Measurements from ENCODE around the gene MARK1. TPM values are rescaled to one million over a fixed set of nuclear protein-coding genes. Genes with fewer than 3 reads are reported as not detected.
A peak's percentile ranks its signal among the peaks of the same experiment; 100 is the strongest.

The MARK1 gene
- polyA plus RNA-seq, 3 donors = not detected

DNA sequence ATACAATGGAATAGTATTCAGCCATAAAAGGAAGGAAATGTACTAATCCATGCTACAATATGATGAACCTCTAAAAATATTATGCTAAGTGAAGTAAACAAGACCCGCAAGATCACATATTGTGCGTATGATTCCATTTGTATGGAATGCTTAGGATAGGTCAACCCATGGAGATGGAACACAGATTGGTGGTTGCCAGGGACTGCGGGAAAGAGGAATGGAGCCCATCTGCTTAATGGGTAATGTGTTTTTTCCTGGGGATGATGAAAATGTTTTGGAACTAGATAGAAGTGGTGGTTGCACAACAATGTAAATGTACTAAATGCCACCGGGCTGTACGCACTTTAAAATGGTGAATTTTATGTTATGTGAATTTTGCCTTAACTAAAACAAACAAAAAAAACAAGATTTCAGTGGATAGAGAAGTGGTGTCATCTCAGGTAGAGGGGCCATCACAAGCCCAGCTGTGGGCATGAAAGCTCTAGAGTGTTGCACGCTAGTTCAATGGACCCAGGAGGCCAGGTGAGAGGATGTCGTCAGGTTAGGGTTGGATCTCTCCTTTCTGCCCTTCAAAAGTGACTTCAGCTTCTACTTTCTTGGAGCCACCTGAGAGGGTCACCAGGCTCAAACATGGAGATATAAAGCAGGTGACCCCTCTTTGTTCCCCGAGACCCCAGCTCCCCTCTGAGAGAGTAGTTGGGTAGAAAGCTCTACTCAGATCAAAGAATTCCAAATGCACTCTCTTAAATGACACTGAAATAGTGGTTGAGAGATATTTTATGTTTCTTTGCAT is 164.7 kb downstream of the MARK1 start:
- H3K4me1 ChIP-seq (ENCODE audit: control insufficient read depth in 1 of 2, insufficient read depth in 2 of 2, low read length in 2 of 2) = peaks cover 12 to 19% of the 10 kb centered on the region in 2 donors
- H3K79me2 ChIP-seq (ENCODE audit: insufficient read depth, low read length) = no peaks in the 10 kb centered on the region
- H3K4me2 ChIP-seq (replicated peaks; ENCODE audit: extremely low read depth, low read length, poor library complexity, severe bottlenecking) = no peak overlapping the region
- no peak overlapping the region for H3K9ac ChIP-seq (ENCODE audit: insufficient read depth, low read length, poor library complexity, severe bottlenecking)
- Mint-ChIP-seq H3K4me3 (peak overlapping the region in 1 of 2 donors; percentile 14), H3K36me3 (peaks cover 0 to 5% of the 10 kb centered on the region in 2 donors), H3K4me1 (peaks cover 16% of the 10 kb centered on the region), H3K27me3 (ENCODE audit: low read depth in 3 of 3) (peaks cover 17 to 35% (median 24%) of the 10 kb centered on the region in 3 donors), H3K9me3 (peaks cover 0 to 6% (median 3%) of the 10 kb centered on the region in 7 donors), H3K27ac (no peak overlapping the region)
- no peak overlapping the region for H2AFZ ChIP-seq (ENCODE audit: insufficient read depth, low read depth, low read length, poor library complexity, severe bottlenecking)
- H3K4me3 ChIP-seq (replicated peaks in 1 of 3; ENCODE audit: low read depth in 2 of 3, low read length in 3 of 3) = no peak overlapping the region
- H3K9me3 ChIP-seq (replicated peaks in 1 of 2; ENCODE audit: control insufficient read depth in 1 of 2, insufficient read depth in 1 of 2, low read length in 2 of 2) = no peaks in the 10 kb centered on the region
- intact Hi-C loops (cut with micrococcal nuclease) = loop anchor here (5.0 kb wide), 2 partner anchors 40 to 85 kb away; no protein-coding TSS in a partner anchor
- DNase-seq = no peak
- H4K20me1 ChIP-seq (ENCODE audit: insufficient read depth, low read length) = no peaks in the 10 kb centered on the region
- WGBS (ENCODE audit: insufficient coverage) = 89% methylated on average over 4 of the region's 8 CpGs
- no peak overlapping the region for H3K27ac ChIP-seq (ENCODE audit: low read depth in 1 of 2, low read length in 2 of 2)
- TF ChIP-seq, protein P1, sequence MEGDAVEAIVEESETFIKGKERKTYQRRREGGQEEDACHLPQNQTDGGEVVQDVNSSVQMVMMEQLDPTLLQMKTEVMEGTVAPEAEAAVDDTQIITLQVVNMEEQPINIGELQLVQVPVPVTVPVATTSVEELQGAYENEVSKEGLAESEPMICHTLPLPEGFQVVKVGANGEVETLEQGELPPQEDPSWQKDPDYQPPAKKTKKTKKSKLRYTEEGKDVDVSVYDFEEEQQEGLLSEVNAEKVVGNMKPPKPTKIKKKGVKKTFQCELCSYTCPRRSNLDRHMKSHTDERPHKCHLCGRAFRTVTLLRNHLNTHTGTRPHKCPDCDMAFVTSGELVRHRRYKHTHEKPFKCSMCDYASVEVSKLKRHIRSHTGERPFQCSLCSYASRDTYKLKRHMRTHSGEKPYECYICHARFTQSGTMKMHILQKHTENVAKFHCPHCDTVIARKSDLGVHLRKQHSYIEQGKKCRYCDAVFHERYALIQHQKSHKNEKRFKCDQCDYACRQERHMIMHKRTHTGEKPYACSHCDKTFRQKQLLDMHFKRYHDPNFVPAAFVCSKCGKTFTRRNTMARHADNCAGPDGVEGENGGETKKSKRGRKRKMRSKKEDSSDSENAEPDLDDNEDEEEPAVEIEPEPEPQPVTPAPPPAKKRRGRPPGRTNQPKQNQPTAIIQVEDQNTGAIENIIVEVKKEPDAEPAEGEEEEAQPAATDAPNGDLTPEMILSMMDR (IDR thresholded peaks at IDR 0.05) = no peak
- H3K36me3 ChIP-seq (replicated peaks in 1 of 2; ENCODE audit: control insufficient read depth in 1 of 2, insufficient read depth in 2 of 2, low read length in 2 of 2) = no peaks in the 10 kb centered on the region
- H3K27me3 ChIP-seq (ENCODE audit: control insufficient read depth in 2 of 2, insufficient read depth in 2 of 2, low read length in 2 of 2) = peaks cover 15 to 30% of the 10 kb centered on the region in 2 donors

DNA sequence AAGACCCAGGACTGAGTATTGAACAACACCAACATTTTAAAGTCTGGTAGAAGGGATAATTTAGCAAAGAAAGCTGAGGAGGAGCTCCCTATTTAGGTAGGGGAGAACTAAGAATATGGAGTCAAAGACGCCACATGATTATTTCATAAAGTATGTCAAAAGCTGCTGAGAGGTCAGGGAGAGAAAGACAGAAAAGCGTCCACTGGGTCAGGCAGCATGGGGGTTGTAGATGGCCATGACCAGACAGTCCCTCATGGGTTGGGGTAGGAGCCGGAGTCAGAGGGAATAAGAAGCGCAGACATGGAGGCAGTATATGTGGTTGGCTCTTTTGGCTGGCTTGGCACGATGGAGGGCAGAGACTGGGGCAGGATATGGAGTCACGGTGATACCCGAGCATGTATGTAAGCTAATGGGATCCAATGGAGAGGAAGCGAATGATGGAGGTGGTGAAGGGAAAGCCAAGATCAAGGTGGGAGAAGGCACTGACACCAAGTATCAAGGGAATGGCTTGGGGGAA is 167.0 kb downstream of the MARK1 start:
- Histone ChIP-seq H3K36me3 (replicated peaks in 1 of 2; ENCODE audit: control insufficient read depth in 1 of 2, insufficient read depth in 2 of 2, low read length in 2 of 2) (no peaks in the 10 kb centered on the region), H3K4me2 (replicated peaks; ENCODE audit: extremely low read depth, low read length, poor library complexity, severe bottlenecking) (no peak overlapping the region), H2AFZ (ENCODE audit: insufficient read depth, low read depth, low read length, poor library complexity, severe bottlenecking) (no peak overlapping the region), H3K9ac (ENCODE audit: insufficient read depth, low read length, poor library complexity, severe bottlenecking) (no peak overlapping the region), H3K4me1 (ENCODE audit: control insufficient read depth in 1 of 2, insufficient read depth in 2 of 2, low read length in 2 of 2) (peaks cover 8 to 15% of the 10 kb centered on the region in 2 donors), H3K4me3 (replicated peaks in 1 of 3; ENCODE audit: low read depth in 2 of 3, low read length in 3 of 3) (no peak overlapping the region), H3K27ac (ENCODE audit: low read depth in 1 of 2, low read length in 2 of 2) (no peak overlapping the region), H3K9me3 (replicated peaks in 1 of 2; ENCODE audit: control insufficient read depth in 1 of 2, insufficient read depth in 1 of 2, low read length in 2 of 2) (no peaks in the 10 kb centered on the region), H3K27me3 (ENCODE audit: control insufficient read depth in 2 of 2, insufficient read depth in 2 of 2, low read length in 2 of 2) (peaks cover 15 to 24% of the 10 kb centered on the region in 2 donors), H3K79me2 (ENCODE audit: insufficient read depth, low read length) (no peaks in the 10 kb centered on the region), H4K20me1 (ENCODE audit: insufficient read depth, low read length) (no peaks in the 10 kb centered on the region)
- H3K27ac Mint-ChIP-seq = no peak overlapping the region
- no peak for DNase-seq
- peaks cover 0 to 12% of the 10 kb centered on the region in 2 donors for H3K36me3 Mint-ChIP-seq
- H3K27me3 Mint-ChIP-seq (ENCODE audit: low read depth in 3 of 3) = peaks cover 13 to 28% (median 21%) of the 10 kb centered on the region in 3 donors
- peaks cover 16% of the 10 kb centered on the region for H3K4me1 Mint-ChIP-seq
- H3K9me3 Mint-ChIP-seq = peaks cover 0 to 2% (median 0%) of the 10 kb centered on the region in 7 donors
- intact Hi-C loops (cut with micrococcal nuclease) = loop anchor here (5.0 kb wide), 2 partner anchors 37 to 82 kb away; no protein-coding TSS in a partner anchor
- no peak overlapping the region for H3K4me3 Mint-ChIP-seq
- 100% methylated on average over 7 of the region's 8 CpGs for WGBS (ENCODE audit: insufficient coverage)
- TF ChIP-seq, protein P1 (IDR thresholded peaks at IDR 0.05) = no peak
